Effector CD4-positive, alpha-beta T cell (primary cell): ENCODE data around the gene SLF1.

Experiments
- DNase-seq: peaks from one replicate; pipeline ENCODE4 v3.0.0-alpha.2; 2020

SLF1 gene

DNA sequence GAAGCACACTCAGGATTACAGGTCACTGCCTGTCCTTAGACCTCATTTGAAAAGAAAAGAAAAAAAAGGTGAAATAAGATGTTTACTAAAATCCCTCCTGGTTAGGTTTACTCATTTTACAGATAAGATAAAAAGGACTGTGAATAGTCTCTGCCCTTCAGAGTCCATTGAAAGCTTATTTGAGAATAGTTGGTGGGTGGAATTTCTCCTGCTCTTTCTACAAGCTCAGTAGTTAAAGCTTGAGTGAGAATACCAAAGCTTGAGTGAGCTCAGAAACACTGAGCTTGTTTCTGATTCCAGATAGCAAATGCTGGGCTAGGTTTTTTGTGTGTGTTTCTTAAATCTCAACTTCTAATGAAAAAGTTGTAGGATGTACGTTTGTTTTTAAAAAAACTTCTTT is 106.7 kb downstream of the SLF1 start:
- DNase-seq, result no peak

DNA sequence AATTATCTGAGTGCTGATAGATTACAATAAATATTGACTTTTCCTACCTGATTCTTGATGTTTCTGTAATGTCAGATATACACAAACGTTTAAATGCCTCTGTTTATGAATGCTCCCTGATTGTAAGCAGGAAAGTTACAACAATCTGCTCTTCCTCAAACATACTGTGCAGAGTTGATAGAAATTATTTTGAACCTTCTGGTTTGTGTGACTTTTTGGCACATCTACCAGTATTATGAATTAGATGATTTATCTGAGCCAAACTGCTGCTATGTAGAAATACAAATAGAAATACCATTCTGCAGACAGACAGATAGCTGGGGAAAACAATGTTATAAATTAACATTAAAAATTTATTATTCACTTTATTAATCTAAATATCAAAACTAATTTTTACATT is 113.0 kb downstream of the SLF1 start:
- DNase-seq, result no peak

DNA sequence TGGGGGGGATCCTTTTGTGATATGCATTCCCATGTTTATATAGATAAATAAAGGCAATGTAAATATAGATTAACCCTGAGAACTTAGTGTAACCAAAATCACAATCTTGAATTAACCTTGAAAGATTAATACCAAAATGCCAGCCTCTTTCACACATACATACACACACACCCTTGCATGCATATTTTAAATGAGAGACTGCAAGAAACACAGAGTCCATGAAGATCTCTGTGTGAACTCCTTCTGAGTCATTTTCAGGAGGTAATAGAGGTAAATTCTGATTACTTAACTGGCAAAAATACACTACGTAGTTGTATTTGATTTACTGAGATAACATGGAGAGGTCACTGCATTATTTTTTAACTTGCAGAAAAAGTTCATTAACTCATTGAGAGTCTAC is 118.0 kb downstream of the SLF1 start:
- no peak for DNase-seq

DNA sequence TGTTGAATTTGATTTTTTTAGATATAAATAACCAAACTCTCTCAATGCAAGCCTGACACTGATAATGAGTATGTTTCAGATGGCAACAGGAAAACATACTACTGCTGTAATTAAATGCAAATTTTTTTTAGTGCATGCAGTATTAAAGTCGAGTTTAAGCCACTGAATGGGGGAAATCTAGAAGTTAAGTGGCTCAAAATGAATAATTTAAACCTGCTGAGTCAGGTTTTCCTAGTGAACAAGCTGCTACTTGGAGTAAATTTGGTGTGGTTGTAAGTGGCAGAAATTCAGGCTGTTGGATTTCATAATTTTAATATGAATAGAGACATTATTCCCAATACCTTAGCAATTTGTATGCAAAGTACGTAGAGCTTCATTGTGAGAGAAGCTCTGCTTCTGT is 121.8 kb downstream of the SLF1 start:
- no peak for DNase-seq

DNA sequence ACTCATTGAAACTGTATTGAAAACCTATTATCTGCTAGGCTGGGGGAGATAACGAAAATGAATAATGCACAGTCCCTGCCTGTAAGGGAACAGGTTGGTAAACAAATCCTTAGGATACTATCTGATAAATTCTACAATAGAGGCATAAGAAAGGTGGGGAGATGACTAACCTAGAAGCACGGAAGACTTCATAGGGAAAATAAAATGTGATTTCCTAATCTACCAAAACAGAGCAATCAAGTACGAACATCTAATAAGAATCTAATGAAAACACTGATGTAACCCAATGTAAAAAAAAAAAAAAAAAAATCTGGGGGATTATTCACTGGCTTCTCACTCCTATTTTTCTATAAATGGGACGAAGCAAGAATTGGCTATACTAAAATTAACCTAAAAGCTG is 124.4 kb downstream of the SLF1 start:
- DNase-seq, result no peak

DNA sequence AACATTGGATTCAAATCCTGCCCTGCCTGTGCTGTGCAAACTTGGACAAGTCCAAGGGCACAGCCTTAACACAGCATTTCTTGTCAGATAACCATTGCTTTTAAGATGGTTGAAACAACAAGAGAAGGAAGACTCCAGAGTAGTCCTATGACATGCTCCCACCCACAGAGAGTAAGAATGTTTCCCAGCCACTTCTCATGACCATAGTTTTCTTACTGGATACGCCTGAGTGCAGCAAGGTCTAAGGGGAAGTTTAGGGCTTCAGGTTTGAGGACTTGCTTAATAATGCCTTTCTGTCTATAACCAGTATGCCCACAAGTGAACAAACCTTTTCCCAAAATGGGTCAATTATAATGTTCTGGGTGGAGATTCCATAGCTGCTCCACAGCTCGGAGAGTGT is 126.4 kb downstream of the SLF1 start:
- no peak for DNase-seq

DNA sequence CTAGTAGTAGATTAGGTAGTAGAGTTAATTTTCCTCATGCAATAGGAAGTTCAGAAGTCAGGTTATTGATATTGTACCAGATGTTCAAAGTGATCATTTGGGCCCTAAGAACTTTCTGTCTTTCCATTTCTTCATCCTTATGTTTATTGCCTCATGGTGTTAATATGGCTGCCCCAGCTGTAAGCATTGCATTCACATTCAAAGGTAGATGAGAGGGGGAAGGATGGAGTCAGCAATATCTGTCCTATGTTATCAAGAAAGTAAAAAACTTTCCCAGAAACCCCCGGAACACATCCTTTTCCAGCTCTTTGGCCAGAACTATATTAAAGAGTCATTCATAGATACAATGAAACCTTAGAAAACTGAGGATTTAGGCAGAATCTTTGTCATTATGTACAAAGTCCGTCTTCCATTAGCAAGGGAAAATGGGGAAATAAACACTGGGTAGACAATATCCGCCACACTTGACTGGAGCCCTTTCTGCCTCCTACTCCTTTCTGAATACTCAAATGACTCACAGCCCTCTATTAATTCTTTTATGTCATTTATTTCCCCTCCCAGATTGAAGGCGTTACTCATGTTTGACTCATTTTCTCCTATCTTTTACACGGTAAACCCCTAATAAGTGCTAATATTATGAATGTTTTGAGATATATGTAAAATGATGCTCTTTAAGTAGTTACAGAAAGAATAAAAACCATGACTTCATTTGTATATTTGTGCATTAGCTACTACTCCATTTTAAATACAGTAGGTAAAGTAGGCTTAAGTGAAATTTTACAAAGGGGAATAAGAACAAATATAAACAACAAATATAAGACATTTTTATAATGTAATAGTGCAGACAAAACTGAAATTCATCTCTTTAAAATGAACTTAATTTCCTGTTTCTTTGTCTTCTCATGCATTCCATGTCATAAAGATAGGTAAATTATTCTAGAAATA is 127.6 kb downstream of the SLF1 start:
- DNase-seq, result no peak

DNA sequence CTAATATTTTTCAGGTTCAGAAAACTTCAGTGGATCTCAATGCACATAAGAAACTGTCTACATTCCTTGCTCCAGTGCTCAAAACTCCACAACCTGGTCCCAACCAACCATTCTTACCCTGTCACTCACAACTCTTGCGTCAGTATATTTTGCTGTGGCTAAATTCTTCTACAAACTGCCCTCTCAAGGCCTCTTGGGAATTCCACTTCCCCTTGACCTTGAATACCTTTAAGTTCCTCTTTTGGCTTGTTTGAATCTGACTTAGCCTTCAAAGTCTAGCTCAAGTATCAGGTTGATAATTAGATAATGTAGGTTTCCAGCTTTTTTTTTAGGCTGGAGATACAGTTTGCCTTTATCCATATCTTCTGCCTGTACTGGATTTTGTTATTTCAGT is 128.3 kb downstream of the SLF1 start:
- no peak for DNase-seq
